Lung (tissue), 12 donors: ENCODE results near the gene PRKG2. TPM values are rescaled to one million over a fixed set of nuclear protein-coding genes. Genes with fewer than 3 reads are reported as not detected.

Experiments used
- ATAC-seq: fragments of 200-7000 bp; cut with Tn5 transposase; one replicate; pipeline ENCODE4 v1.9.1; 2020; ENCODE audit warnings: moderate number of reproducible peaks; ENCODE audit not compliant: insufficient read depth, low FRiP score
- DNase-seq, 3 donors: peaks; one replicate each; pipeline ENCODE4 v3.0.0-alpha.2; 2013 to 2017
- H3K27ac ChIP-seq, 2 donors: one replicate each; pipeline ENCODE4 v1.5.1; 2013; ENCODE audit warnings: mild to moderate bottlenecking in 2 of 2, moderate library complexity in 2 of 2, control low read depth in 1 of 2, inconsistent platforms in 1 of 2, low read depth in 1 of 2, low read length in 1 of 2
- H3K27me3 ChIP-seq, 3 donors: one replicate each; pipeline ENCODE4 v1.5.1; 2013; ENCODE audit warnings: low read length in 2 of 3; ENCODE audit not compliant: control insufficient read depth in 3 of 3, insufficient read depth in 3 of 3
- H3K36me3 ChIP-seq, 4 donors: one replicate each; pipeline ENCODE4 v1.5.1; 2013; ENCODE audit warnings: low read length in 4 of 4, mild to moderate bottlenecking in 1 of 4, moderate library complexity in 1 of 4; ENCODE audit not compliant: control insufficient read depth in 4 of 4, insufficient read depth in 4 of 4
- H3K4me1 ChIP-seq, 5 donors: one replicate each; pipeline ENCODE4 v1.5.1; 2013; ENCODE audit warnings: low read length in 5 of 5, mild to moderate bottlenecking in 2 of 5, moderate library complexity in 1 of 5; ENCODE audit not compliant: control insufficient read depth in 5 of 5, insufficient read depth in 5 of 5
- H3K4me3 ChIP-seq: one replicate; pipeline ENCODE4 v1.5.1; 2013; ENCODE audit warnings: mild to moderate bottlenecking, control low read depth, moderate library complexity
- H3K9ac ChIP-seq, 2 donors: one replicate each; pipeline ENCODE4 v1.5.1; 2013; ENCODE audit warnings: low read length in 2 of 2, control low read depth in 1 of 2; ENCODE audit not compliant: insufficient read depth in 1 of 2
- H3K9me3 ChIP-seq, 4 donors: one replicate each; pipeline ENCODE4 v1.5.1; 2013; ENCODE audit warnings: low read length in 3 of 4, mild to moderate bottlenecking in 1 of 4, moderate library complexity in 1 of 4; ENCODE audit not compliant: control insufficient read depth in 4 of 4, insufficient read depth in 3 of 4
- CTCF ChIP-seq: IDR thresholded peaks from 2 replicates; pipeline ENCODE4 v1.5.1; 2012; ENCODE audit warnings: mild to moderate bottlenecking; ENCODE audit errors: control extremely low read depth, extremely low read depth
- WGBS, 2 donors: extraction: QIAGEN DNeasy Blood & Tissue Kit; methylation state at CpG; one replicate each; pipeline ENCODE4 v1.1.7; 2013; 5-methylcytosine and 5-hydroxymethylcytosine counted together
- polyA plus RNA-seq, 2 donors: library from polyadenylated mRNA; stranded (reverse); fragments of 200-250 nt; gene quantifications; one replicate each; pipeline ENCODE4 v1.2.1, GENCODE V29; 2013
- total RNA-seq, 2 donors: library from RNA; depleted of rRNA in 1 of 2; stranded (reverse); fragments of >200 nt in 1 of 2; gene quantifications; one replicate each; pipeline ENCODE4 v1.2.1, GENCODE V29; 2014 to 2021
- donor health status: control.
- donor health status: control.
- donor health status: Bipolar disorder and iron deficiency.
- donor health status: healthy.
- donor health status: DM: yes; HTN: yes; CAD: no.

Gene PRKG2
- total and polyA plus RNA-seq, 4 donors: 0.06 to 4.2 (median 2.7) TPM

DNA sequence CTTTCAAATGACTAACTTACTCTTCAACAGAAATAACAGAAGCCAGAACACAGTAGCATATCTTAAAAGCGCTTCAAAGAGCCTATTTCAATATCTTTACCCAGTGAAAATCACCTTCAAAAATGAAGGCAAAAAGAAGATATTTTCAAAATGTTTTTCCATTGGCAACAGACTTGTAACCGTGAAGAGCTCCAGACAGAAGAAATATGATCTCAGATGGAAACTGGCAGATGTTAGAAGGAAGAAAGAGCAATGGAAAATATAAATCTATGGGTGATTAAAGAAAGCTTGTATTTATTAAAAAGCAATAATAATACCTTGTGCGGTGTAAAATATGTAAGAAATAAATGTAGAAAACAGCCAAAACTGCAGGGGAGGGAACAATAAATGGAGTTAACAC is 35.7 kb downstream of the PRKG2 start:
- Histone ChIP-seq H3K27ac (no peak overlapping the region), H3K36me3 (no peaks in the 10 kb centered on the region), H3K27me3 (no peaks in the 10 kb centered on the region), H3K9ac (no peak overlapping the region), H3K9me3 (peaks cover 0 to 2% (median 0%) of the 10 kb centered on the region in 4 donors), H3K4me1 (no peaks in the 10 kb centered on the region), H3K4me3 (no peak overlapping the region)
- WGBS, 2 donors: 63 to 85% methylated on average over 3 of the region's 3 CpGs
- DNase-seq (no peak), ATAC-seq (no peak)
- no peak for TF ChIP-seq CTCF

DNA sequence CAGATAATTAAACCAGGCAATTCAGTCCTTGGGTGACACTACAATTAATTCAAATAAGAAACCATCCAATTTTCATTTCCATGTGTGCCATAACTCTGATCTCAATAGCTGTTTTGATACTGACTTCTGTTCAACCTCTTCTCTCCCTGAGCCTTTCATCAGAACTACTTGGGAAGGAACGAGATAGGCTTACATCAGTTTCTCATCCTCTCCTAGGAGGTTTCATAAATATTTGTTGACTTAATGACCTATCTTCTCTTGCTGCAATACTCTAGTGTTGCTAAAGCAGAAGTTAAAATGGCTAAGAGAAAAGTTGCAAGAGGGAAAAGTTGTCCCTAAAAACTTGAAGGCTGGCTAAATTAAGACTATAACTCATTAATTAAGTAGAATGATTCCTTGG is 41.8 kb downstream of the PRKG2 start:
- no peak for TF ChIP-seq CTCF
- 2 to 55% methylated on average over 1 of the region's 1 CpG for WGBS, 2 donors
- DNase-seq (no peak), ATAC-seq (no peak)
- Histone ChIP-seq H3K4me3 (no peak overlapping the region), H3K9me3 (no peaks in the 10 kb centered on the region), H3K27ac (no peak overlapping the region), H3K4me1 (no peaks in the 10 kb centered on the region), H3K9ac (no peak overlapping the region), H3K36me3 (no peaks in the 10 kb centered on the region), H3K27me3 (no peaks in the 10 kb centered on the region)

DNA sequence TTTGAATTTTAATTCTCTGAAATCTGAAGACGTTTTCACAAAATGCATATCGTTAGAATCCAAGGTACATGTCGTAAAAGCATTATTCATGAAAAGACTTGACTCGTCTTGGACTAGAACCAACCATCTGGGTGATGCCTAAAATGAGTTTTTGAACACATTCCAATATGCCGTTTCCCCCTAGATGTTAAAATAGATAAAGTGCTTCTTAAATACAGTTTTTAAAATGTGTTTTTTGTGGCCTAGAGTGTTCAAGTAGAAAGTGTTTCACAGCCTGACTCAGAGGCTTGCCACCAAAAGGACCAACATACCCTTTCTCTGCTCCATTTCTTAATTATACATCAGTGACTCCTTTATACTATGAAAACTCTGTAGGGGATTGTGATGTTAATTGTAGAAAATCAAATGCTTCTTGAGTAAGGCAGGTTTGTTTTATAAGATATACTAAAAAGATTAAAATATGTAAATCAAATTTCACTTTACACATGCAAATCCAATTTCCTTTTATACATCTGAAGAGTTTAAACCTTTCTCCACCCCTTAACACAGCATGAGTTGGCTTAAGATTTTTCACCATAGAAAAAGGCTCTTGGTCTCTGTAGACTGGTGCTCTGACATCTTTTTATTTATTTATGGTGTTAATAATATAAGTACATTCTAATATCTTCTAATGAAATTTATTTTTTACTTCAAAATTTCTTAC is 48.4 kb downstream of the PRKG2 start:
- Histone ChIP-seq H3K4me3 (no peak overlapping the region), H3K9me3 (no peaks in the 10 kb centered on the region), H3K9ac (no peak overlapping the region), H3K27me3 (no peaks in the 10 kb centered on the region), H3K27ac (no peak overlapping the region), H3K4me1 (no peaks in the 10 kb centered on the region), H3K36me3 (no peaks in the 10 kb centered on the region)
- ATAC-seq (no peak), DNase-seq (no peak)
- 38 to 47% methylated on average over 5 of the region's 5 CpGs for WGBS, 2 donors
- no peak for TF ChIP-seq CTCF
